Gastroesophageal sphincter (tissue), 4 donors: Measurements from ENCODE around the gene SLC26A8. TPM values are rescaled to one million over a fixed set of nuclear protein-coding genes. Genes with fewer than 3 reads are reported as not detected.

Experiments
- ATAC-seq: fragments of 150-250 bp; one replicate; pipeline ENCODE4 v1.9.1; 2016; ENCODE audit warnings: mild to moderate bottlenecking, moderate library complexity
- H3K27ac ChIP-seq, 4 donors: fragments of 200-600 bp; sonication (generic) in 3 of 4; 1 replicate in 3 of 4; 2 replicates in 1 of 4; pipeline ENCODE4 v1.5.1; 2016 to 2019
- H3K27me3 ChIP-seq: fragments of 200-600 bp; sonication (generic); one replicate; pipeline ENCODE4 v1.5.1; 2019
- H3K36me3 ChIP-seq, 2 donors: fragments of 200-600 bp; sonication (generic); one replicate each; pipeline ENCODE4 v1.5.1; 2019; ENCODE audit warnings: control low read depth in 1 of 2
- H3K4me1 ChIP-seq, 3 donors: fragments of 200-600 bp; sonication (generic); 1 replicate in 2 of 3; 2 replicates in 1 of 3; pipeline ENCODE4 v1.5.1; 2016 to 2019; ENCODE audit warnings: control low read depth in 2 of 3
- H3K4me3 ChIP-seq, 2 donors: fragments of 200-600 bp; sonication (generic); one replicate each; pipeline ENCODE4 v1.5.1; 2019; ENCODE audit warnings: mild to moderate bottlenecking in 1 of 2, moderate library complexity in 1 of 2
- H3K9me3 ChIP-seq, 3 donors: fragments of 200-600 bp; sonication (generic); one replicate each; pipeline ENCODE4 v1.5.1; 2017 to 2019; ENCODE audit warnings: control low read depth in 2 of 3
- EP300 ChIP-seq: sonication (generic); formaldehyde crosslinking; IDR thresholded peaks from one replicate; pipeline ENCODE4 v1.6.1; 2017; ENCODE audit warnings: antibody characterized with exemption, mild to moderate bottlenecking
- POLR2A ChIP-seq, 2 donors: fragments of 450-650 bp; IDR thresholded peaks; one replicate each; pipeline ENCODE4 v1.6.1; 2017; ENCODE audit warnings: antibody characterized with exemption in 2 of 2, mild to moderate bottlenecking in 2 of 2, moderate library complexity in 1 of 2
- POLR2AphosphoS5 ChIP-seq: sonication (generic); formaldehyde crosslinking; IDR thresholded peaks from one replicate; pipeline ENCODE4 v1.6.1; 2017; ENCODE audit warnings: antibody characterized with exemption
- WGBS, 2 donors: methylation state at CpG; one replicate each; pipeline ENCODE4 v1.1.5; 2018; ENCODE audit warnings: low coverage in 1 of 2; 5-methylcytosine and 5-hydroxymethylcytosine counted together
- total RNA-seq, 4 donors: library from RNA; depleted of rRNA; stranded (reverse); fragments of >200 nt; gene quantifications; one replicate each; pipeline ENCODE4 v1.1.0, GENCODE V29; 2016
- TF ChIP-seq, protein P1 (sequence below), 4 experiments: fragments of 200-600 bp in 2 of 4; fragments of 450-650 bp in 2 of 4; sonication (generic) in 1 of 4; IDR thresholded peaks; one replicate each; pipeline ENCODE4 v1.5.1; 2017 to 2019; ENCODE audit warnings: antibody characterized with exemption in 4 of 4, mild to moderate bottlenecking in 2 of 4, moderate library complexity in 2 of 4

SLC26A8 gene
- total RNA-seq, 4 donors from 2014 or later: not detected

- 75 to 78% methylated on average over 6 to 8 of the region's 8 CpGs for WGBS, 2 donors
- no peak overlapping the region for H3K4me3 ChIP-seq
- H3K27me3 ChIP-seq: no peaks in the 10 kb centered on the region
- ATAC-seq: no peak
- TF ChIP-seq EP300 (no peak), POLR2A (IDR thresholded peaks at IDR 0.05) (no peak), POLR2AphosphoS5 (no peak)
- TF ChIP-seq, protein P1, sequence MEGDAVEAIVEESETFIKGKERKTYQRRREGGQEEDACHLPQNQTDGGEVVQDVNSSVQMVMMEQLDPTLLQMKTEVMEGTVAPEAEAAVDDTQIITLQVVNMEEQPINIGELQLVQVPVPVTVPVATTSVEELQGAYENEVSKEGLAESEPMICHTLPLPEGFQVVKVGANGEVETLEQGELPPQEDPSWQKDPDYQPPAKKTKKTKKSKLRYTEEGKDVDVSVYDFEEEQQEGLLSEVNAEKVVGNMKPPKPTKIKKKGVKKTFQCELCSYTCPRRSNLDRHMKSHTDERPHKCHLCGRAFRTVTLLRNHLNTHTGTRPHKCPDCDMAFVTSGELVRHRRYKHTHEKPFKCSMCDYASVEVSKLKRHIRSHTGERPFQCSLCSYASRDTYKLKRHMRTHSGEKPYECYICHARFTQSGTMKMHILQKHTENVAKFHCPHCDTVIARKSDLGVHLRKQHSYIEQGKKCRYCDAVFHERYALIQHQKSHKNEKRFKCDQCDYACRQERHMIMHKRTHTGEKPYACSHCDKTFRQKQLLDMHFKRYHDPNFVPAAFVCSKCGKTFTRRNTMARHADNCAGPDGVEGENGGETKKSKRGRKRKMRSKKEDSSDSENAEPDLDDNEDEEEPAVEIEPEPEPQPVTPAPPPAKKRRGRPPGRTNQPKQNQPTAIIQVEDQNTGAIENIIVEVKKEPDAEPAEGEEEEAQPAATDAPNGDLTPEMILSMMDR (IDR thresholded peaks at IDR 0.05): no peak
- peaks cover 0 to 26% of the 10 kb centered on the region in 2 donors for H3K36me3 ChIP-seq
- H3K9me3 ChIP-seq: peaks cover 0 to 6% (median 0%) of the 10 kb centered on the region in 3 donors
- H3K4me1 ChIP-seq: no peaks in the 10 kb centered on the region
- H3K27ac ChIP-seq: no peak overlapping the region
Measured at GRCh38 chr6:35905841-35906498, 118.5 kb downstream of the SLC26A8 start.

DNA sequence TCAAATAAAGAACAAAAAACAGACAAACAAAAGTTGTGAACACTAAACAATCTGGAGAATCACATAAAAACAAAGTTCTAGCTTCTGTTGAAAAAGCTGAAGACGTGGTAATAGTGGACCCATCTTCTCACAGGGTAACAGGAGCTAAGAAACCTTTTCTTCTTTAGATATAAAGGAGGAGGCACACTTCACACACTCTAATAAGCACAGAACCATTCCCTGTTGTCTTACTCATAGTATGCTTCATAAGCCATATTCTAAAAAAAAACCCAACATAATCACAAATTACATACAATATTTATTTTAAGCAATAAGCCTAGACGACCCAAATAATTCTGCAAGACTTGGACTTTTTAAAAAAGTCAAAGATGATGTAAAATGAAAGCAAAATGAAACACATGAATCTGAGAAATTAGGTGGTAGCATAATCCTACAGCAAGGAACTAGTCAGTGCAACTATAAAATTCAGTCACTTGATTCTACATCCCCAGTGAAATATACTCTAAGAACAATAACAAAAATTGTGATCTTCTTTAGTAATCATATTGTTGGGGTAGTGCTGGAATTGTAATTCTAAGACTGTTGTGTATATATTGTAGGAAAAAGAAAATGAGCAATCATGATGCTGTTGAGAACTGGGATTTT, 119.2 kb downstream of the SLC26A8 start:
- TF ChIP-seq POLR2AphosphoS5: no peak
- TF ChIP-seq POLR2A (IDR thresholded peaks at IDR 0.05): no peak
- peaks cover 0 to 26% of the 10 kb centered on the region in 2 donors for H3K36me3 ChIP-seq
- H3K9me3 ChIP-seq: peaks cover 0 to 6% (median 0%) of the 10 kb centered on the region in 3 donors
- H3K27me3 ChIP-seq: no peaks in the 10 kb centered on the region
- WGBS, 2 donors: 62 to 64% methylated on average over 2 of the region's 2 CpGs
- H3K4me1 ChIP-seq: no peaks in the 10 kb centered on the region
- H3K27ac ChIP-seq: no peak overlapping the region
- no peak overlapping the region for H3K4me3 ChIP-seq
- no peak for ATAC-seq

DNA sequence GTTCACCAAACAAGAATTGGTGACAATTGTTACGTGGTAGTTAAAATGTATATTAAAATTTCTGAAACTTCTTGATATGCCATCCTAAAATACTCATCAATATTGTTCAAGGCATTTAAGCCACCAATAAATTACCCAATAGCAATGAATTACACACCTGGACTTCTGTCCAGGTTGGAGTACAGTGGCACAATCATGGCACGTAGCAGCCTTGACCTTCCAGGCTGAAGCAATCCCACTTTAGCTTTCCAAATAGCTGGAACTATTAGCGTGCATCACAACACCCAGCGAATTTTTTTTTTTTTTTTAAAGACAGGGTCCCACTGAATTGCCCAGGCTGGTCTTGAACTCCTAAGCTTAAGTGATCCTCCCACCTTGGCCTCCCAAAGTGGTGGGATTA, 120.8 kb downstream of the SLC26A8 start:
- no peak for ATAC-seq
- Histone ChIP-seq H3K4me1 (no peaks in the 10 kb centered on the region), H3K27ac (no peak overlapping the region), H3K36me3 (peaks cover 0 to 13% of the 10 kb centered on the region in 2 donors), H3K4me3 (no peak overlapping the region), H3K9me3 (no peaks in the 10 kb centered on the region), H3K27me3 (no peaks in the 10 kb centered on the region)
- TF ChIP-seq, protein P1 (IDR thresholded peaks at IDR 0.05): no peak
- TF ChIP-seq EP300 (no peak), POLR2A (IDR thresholded peaks at IDR 0.05) (no peak), POLR2AphosphoS5 (no peak)
- WGBS, 2 donors: 96 to 98% methylated on average over 4 of the region's 4 CpGs

GRCh38 chr6:35900448-35900847, 124.0 kb downstream of the SLC26A8 start:
- Histone ChIP-seq H3K4me3 (no peak overlapping the region), H3K27ac (no peak overlapping the region), H3K4me1 (no peaks in the 10 kb centered on the region), H3K36me3 (peaks cover 0 to 13% of the 10 kb centered on the region in 2 donors), H3K27me3 (no peaks in the 10 kb centered on the region), H3K9me3 (no peaks in the 10 kb centered on the region)
- ATAC-seq: no peak
- 88 to 92% methylated on average over 4 of the region's 4 CpGs for WGBS, 2 donors
- TF ChIP-seq POLR2AphosphoS5: no peak
- no peak for TF ChIP-seq EP300
- TF ChIP-seq POLR2A (IDR thresholded peaks at IDR 0.05): no peak

DNA sequence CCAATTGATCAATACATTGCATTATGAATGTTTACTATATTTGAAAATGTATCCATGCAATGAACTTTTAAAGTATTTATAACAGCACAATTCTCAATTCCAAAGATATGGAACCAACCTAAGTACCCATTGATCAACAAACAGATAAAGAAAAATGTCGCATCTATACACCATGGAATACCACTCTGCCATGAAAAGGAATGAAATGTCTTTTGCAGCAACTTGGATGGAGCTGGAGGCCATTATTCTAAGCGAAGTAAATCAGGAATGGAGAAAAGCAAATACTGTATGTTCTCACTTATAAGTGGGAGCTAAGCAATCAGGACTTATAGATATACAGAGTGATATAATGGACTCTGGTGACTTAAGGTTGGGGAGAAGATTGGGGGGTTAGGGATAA, 126.4 kb downstream of the SLC26A8 start:
- no peak for TF ChIP-seq POLR2A (IDR thresholded peaks at IDR 0.05)
- TF ChIP-seq EP300: no peak
- no peaks in the 10 kb centered on the region for H3K36me3 ChIP-seq
- 92 to 95% methylated on average over 2 of the region's 2 CpGs for WGBS, 2 donors
- H3K4me3 ChIP-seq: no peak overlapping the region
- no peaks in the 10 kb centered on the region for H3K27me3 ChIP-seq
- no peaks in the 10 kb centered on the region for H3K9me3 ChIP-seq
- H3K27ac ChIP-seq: no peak overlapping the region
- no peak for ATAC-seq
- no peaks in the 10 kb centered on the region for H3K4me1 ChIP-seq

DNA sequence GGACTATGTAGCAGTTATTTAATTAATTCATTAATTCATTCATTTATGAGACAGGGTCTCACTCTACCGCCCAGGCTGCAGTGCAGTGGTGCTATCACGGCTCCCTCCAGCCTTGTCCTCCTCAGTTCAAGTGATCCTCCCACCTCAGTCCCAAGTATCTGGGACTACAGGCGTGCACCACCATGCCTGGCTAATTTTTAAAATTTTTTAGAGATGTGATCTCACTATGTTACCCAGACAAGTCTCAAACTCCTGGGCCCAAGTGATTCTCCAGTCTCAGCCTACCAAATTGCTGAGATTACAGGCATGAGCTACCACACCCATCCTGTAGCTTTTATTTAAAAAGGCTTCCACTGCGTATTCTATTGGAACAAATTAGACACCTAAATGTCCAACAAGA, 127.0 kb downstream of the SLC26A8 start:
- H3K27me3 ChIP-seq: no peaks in the 10 kb centered on the region
- 97 to 100% methylated on average over 1 to 4 of the region's 4 CpGs for WGBS, 2 donors
- ATAC-seq: no peak

More for the DNA sequence above, 127.0 kb downstream of the SLC26A8 start:
- no peaks in the 10 kb centered on the region for H3K4me1 ChIP-seq
- no peak overlapping the region for H3K4me3 ChIP-seq
- H3K36me3 ChIP-seq: no peaks in the 10 kb centered on the region
- H3K9me3 ChIP-seq: no peaks in the 10 kb centered on the region
- TF ChIP-seq POLR2AphosphoS5 (no peak), POLR2A (IDR thresholded peaks at IDR 0.05) (no peak), EP300 (no peak)
- TF ChIP-seq, protein P1 (IDR thresholded peaks at IDR 0.05): no peak
- H3K27ac ChIP-seq: no peak overlapping the region
